Astrocyte (in vitro differentiated cells and primary cell): ENCODE results near the gene RPS21. TPM values are rescaled to one million over a fixed set of nuclear protein-coding genes. Genes with fewer than 3 reads are reported as not detected.

Source experiments
- DNase-seq: peaks from one replicate; pipeline ENCODE4 v3.0.0-alpha.2; 2010; ENCODE audit warnings: low read depth
- FAIRE-seq: peaks from 2 replicates; lab custom pipeline; 2011; peaks lifted over from hg19 to GRCh38; lab: Jason Lieb, UNC
- H2AFZ ChIP-seq: 2 replicates; pipeline ENCODE4 v1.6.0; 2012; ENCODE audit warnings: low read depth, low read length, inconsistent platforms
- H3K27ac ChIP-seq: 2 replicates; pipeline ENCODE4 v1.5.1; 2011; ENCODE audit warnings: low read depth, low read length, inconsistent platforms
- H3K27me3 ChIP-seq: 2 replicates; pipeline ENCODE4 v1.6.0; 2011; ENCODE audit warnings: low read length, inconsistent platforms; ENCODE audit not compliant: insufficient read depth
- H3K36me3 ChIP-seq: 2 replicates; pipeline ENCODE4 v1.5.1; 2011; ENCODE audit warnings: low read length, inconsistent platforms; ENCODE audit not compliant: insufficient read depth
- H3K4me1 ChIP-seq: 2 replicates; pipeline ENCODE4 v1.5.1; 2011; ENCODE audit warnings: low read length, inconsistent platforms; ENCODE audit not compliant: insufficient read depth
- H3K4me2 ChIP-seq: 2 replicates; pipeline ENCODE4 v1.6.0; 2012; ENCODE audit warnings: low read length, inconsistent platforms
- H3K4me3 ChIP-seq: 2 replicates; pipeline ENCODE4 v1.5.1; 2011; ENCODE audit warnings: low read depth, mild to moderate bottlenecking, low read length, inconsistent platforms; ENCODE audit not compliant: insufficient read depth
- H3K79me2 ChIP-seq: 2 replicates; pipeline ENCODE4 v1.6.0; 2012; ENCODE audit warnings: mild to moderate bottlenecking, low read length, inconsistent platforms; ENCODE audit not compliant: insufficient read depth
- H3K9ac ChIP-seq: 2 replicates; pipeline ENCODE4 v1.6.0; 2012; ENCODE audit warnings: mild to moderate bottlenecking, low read length, inconsistent platforms
- H3K9me3 ChIP-seq: 2 replicates; pipeline ENCODE4 v1.5.1; 2012; ENCODE audit warnings: low read depth, mild to moderate bottlenecking, low read length, inconsistent platforms; ENCODE audit not compliant: insufficient read depth
- H4K20me1 ChIP-seq: 2 replicates; pipeline ENCODE4 v1.6.0; 2012; ENCODE audit warnings: low read length, inconsistent platforms; ENCODE audit not compliant: insufficient read depth
- H3K27ac Mint-ChIP-seq: one replicate; pipeline ENCODE4 v1.8.0; 2021; ENCODE audit warnings: mild to moderate bottlenecking, mixed read lengths; ENCODE audit not compliant: unreplicated experiment
- H3K27me3 Mint-ChIP-seq: one replicate; pipeline ENCODE4 v1.8.0; 2021; ENCODE audit warnings: low read depth, mixed read lengths; ENCODE audit not compliant: unreplicated experiment
- H3K36me3 Mint-ChIP-seq: one replicate; pipeline ENCODE4 v1.8.0; 2021; ENCODE audit warnings: low read depth, mixed read lengths; ENCODE audit not compliant: unreplicated experiment
- H3K4me1 Mint-ChIP-seq: one replicate; pipeline ENCODE4 v1.8.0; 2021; ENCODE audit warnings: low read depth, mixed read lengths; ENCODE audit not compliant: unreplicated experiment
- H3K4me3 Mint-ChIP-seq: one replicate; pipeline ENCODE4 v1.8.0; 2021; ENCODE audit warnings: mild to moderate bottlenecking, moderate library complexity, mixed read lengths; ENCODE audit not compliant: unreplicated experiment
- H3K9me3 Mint-ChIP-seq: one replicate; pipeline ENCODE4 v1.8.0; 2021; ENCODE audit warnings: mild to moderate bottlenecking, mixed read lengths; ENCODE audit not compliant: unreplicated experiment
- CTCF ChIP-seq: IDR thresholded peaks from 2 replicates; pipeline ENCODE4 v1.5.1; 2011; ENCODE audit warnings: low read depth, mild to moderate bottlenecking, inconsistent platforms, low read length, moderate library complexity; ENCODE audit not compliant: insufficient read depth
- EZH2 ChIP-seq: IDR thresholded peaks from 2 replicates; pipeline ENCODE4 v1.6.1; 2012; ENCODE audit warnings: mild to moderate bottlenecking, low read length, inconsistent platforms; ENCODE audit not compliant: insufficient read depth
- total RNA-seq: library from RNA; stranded (reverse); gene quantifications from 2 replicates; pipeline ENCODE4 v1.2.1, GENCODE V29; 2021

The RPS21 gene
- total RNA-seq, 1 donor from 2014 or later, result 1,251 TPM

DNA sequence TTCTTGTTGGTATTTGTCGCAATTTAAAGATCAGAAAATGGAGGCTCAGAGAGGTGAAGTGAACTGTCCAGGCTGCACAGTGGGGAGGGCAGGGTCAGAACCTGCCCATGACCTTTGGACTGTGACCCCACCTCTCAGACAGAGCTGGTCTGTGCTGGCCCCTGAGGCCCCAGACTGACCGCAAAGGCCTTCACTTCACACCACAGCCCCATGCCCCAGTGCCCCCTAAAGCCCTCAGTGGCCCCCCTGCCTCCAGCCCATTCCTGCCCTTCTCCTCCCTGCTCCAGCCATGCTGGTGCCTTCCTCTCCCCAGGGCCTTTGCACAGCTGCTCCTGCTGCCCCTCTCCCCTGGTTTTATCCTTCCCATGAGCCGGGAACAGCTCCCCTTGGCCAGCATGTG, 49.8 kb downstream of the RPS21 start:
- Histone ChIP-seq H3K4me3 (no peak overlapping the region), H3K36me3 (no peaks in the 10 kb centered on the region), H4K20me1 (no peaks in the 10 kb centered on the region), H3K27me3 (peaks cover 13% of the 10 kb centered on the region), H3K79me2 (no peaks in the 10 kb centered on the region), H3K4me1 (no peaks in the 10 kb centered on the region), H3K27ac (no peak overlapping the region), H3K9me3 (no peaks in the 10 kb centered on the region), H3K4me2 (no peak overlapping the region), H2AFZ (no peak overlapping the region), H3K9ac (no peak overlapping the region)
- Mint-ChIP-seq H3K4me3 (no peak overlapping the region), H3K36me3 (no peaks in the 10 kb centered on the region), H3K9me3 (peaks cover 7% of the 10 kb centered on the region), H3K4me1 (no peaks in the 10 kb centered on the region), H3K27ac (no peak overlapping the region), H3K27me3 (peaks cover 80% of the 10 kb centered on the region)
- no peak for TF ChIP-seq EZH2
- no peak for TF ChIP-seq CTCF
- FAIRE-seq (no peak), DNase-seq (no peak)

DNA sequence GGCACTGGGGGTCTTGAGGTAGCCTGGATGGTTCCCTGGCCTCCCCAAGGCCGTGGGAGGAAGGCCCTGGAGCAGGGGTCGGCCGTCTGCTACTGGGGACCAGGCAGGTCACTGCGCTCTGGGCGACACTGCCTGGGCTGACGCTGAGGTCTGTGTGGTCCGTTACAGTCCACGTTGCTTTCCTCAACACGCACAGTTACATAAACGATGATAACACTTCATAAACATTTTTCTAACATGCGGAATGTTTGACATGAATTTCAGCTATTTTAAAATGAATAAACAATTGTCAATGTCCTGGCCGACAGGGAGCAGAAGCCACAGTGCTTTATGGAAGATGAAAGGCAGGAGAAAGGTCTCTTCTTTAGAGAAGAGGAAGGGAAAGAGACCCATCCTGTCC, 50.6 kb downstream of the RPS21 start:
- no peak overlapping the region for H3K9ac ChIP-seq
- H3K4me3 ChIP-seq, result no peak overlapping the region
- H3K27ac ChIP-seq, result no peak overlapping the region
- H3K4me3 Mint-ChIP-seq, result no peak overlapping the region
- H3K27me3 ChIP-seq, result peaks cover 10% of the 10 kb centered on the region
- H3K4me2 ChIP-seq, result no peak overlapping the region
- H3K4me1 Mint-ChIP-seq, result no peaks in the 10 kb centered on the region
- peaks cover 81% of the 10 kb centered on the region for H3K27me3 Mint-ChIP-seq
- H2AFZ ChIP-seq, result no peak overlapping the region
- H3K4me1 ChIP-seq, result no peaks in the 10 kb centered on the region
- TF ChIP-seq EZH2, result no peak
- TF ChIP-seq CTCF, result no peak
- H3K9me3 Mint-ChIP-seq, result peaks cover 7% of the 10 kb centered on the region
- H4K20me1 ChIP-seq, result no peaks in the 10 kb centered on the region
- DNase-seq (no peak), FAIRE-seq (no peak)
- no peaks in the 10 kb centered on the region for H3K79me2 ChIP-seq
- no peaks in the 10 kb centered on the region for H3K36me3 Mint-ChIP-seq
- no peaks in the 10 kb centered on the region for H3K9me3 ChIP-seq
- H3K27ac Mint-ChIP-seq, result peak overlapping the region; percentile 41
- no peaks in the 10 kb centered on the region for H3K36me3 ChIP-seq

DNA sequence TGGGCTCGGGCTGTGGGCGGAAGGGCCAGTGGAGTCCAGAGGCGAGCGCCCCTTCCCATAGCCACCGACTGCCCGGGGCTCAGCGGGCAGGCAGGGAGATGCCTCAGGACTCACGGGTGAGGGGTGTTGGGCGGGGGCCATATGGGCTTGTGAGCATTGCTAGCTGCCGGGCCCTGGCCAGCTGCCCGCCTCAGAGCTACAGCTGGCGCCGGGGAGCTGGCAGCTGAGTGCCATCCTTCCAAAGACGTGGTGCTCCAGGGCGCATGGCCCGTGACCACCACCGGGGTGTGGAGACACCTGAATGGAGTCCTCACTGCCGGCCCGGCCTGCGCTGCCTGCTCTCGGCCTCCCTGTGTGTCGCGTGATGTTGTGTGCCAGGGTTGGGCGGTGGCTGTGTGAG, 51.0 kb downstream of the RPS21 start:
- H3K9me3 Mint-ChIP-seq, result peaks cover 7% of the 10 kb centered on the region
- Histone ChIP-seq H4K20me1 (no peaks in the 10 kb centered on the region), H3K36me3 (no peaks in the 10 kb centered on the region), H3K79me2 (no peaks in the 10 kb centered on the region), H2AFZ (no peak overlapping the region), H3K9ac (no peak overlapping the region), H3K9me3 (no peaks in the 10 kb centered on the region), H3K27ac (no peak overlapping the region), H3K4me1 (no peaks in the 10 kb centered on the region), H3K27me3 (peaks cover 10% of the 10 kb centered on the region), H3K4me2 (no peak overlapping the region), H3K4me3 (no peak overlapping the region)
- H3K27ac Mint-ChIP-seq, result peak overlapping the region; percentile 41
- H3K27me3 Mint-ChIP-seq, result peaks cover 81% of the 10 kb centered on the region
- H3K4me1 Mint-ChIP-seq, result no peaks in the 10 kb centered on the region
- no peak for TF ChIP-seq CTCF
- TF ChIP-seq EZH2, result no peak
- FAIRE-seq (no peak), DNase-seq (no peak)
- H3K4me3 Mint-ChIP-seq, result no peak overlapping the region
- no peaks in the 10 kb centered on the region for H3K36me3 Mint-ChIP-seq

Other genes with a start within 250 kb of the RPS21 start
- gene PSMA7, start 243.7 kb upstream of the RPS21 start, total RNA-seq, result 284 and 324 TPM in 2 replicates
- 13.2 and 16.3 TPM in 2 replicates for gene SS18L1, start 243.3 kb upstream of the RPS21 start, total RNA-seq
- 26.6 and 31.5 TPM in 2 replicates for gene MTG2, start 204.1 kb upstream of the RPS21 start, total RNA-seq
- gene HRH3, start 166.8 kb upstream of the RPS21 start, total RNA-seq, result 0.07 TPM in 1 of 2 replicates, not detected in the other
- gene OSBPL2, start 148.6 kb upstream of the RPS21 start, total RNA-seq, result 55.8 and 60.3 TPM in 2 replicates
- gene ADRM1, start 84.1 kb upstream of the RPS21 start, total RNA-seq, result 123 and 125 TPM in 2 replicates
- gene LAMA5, start 19.8 kb upstream of the RPS21 start, total RNA-seq, result 285 and 350 TPM in 2 replicates
- 4.4 and 5.4 TPM in 2 replicates for gene CABLES2, start 20.2 kb downstream of the RPS21 start, total RNA-seq
- gene RBBP8NL, start 40.4 kb downstream of the RPS21 start, total RNA-seq, result 0.14 TPM in 1 of 2 replicates, not detected in the other
- gene GATA5, start 88.9 kb downstream of the RPS21 start, total RNA-seq, result not detected in 2 replicates